Activated naive CD4-positive, alpha-beta T cell treated with anti-CD3 and anti-CD28 coated beads, Interleukin-2, amount 50 U/mL, for 16 hours (primary cell): ENCODE results near the gene GSC.
"Not testable (repeated sequence)": the region's sequence is repeated elsewhere in the genome, so short reads cannot be mapped to it uniquely, and the experiment has no call there.

Source experiments
- DNase-seq: peaks from one replicate; pipeline ENCODE4 v3.0.0-alpha.2; 2020

GSC gene

GRCh38 chr14:94738097-94738496 is 31.8 kb downstream of the GSC start:
- no peak for DNase-seq

- no peak for DNase-seq
Observed at GRCh38 chr14:94728950-94729349, 41.0 kb downstream of the GSC start.

- DNase-seq = not testable (repeated sequence)
Observed at GRCh38 chr14:94728440-94728839, 41.5 kb downstream of the GSC start.

GRCh38 chr14:94726649-94727048 is 43.3 kb downstream of the GSC start:
- DNase-seq = not testable (repeated sequence)

DNA sequence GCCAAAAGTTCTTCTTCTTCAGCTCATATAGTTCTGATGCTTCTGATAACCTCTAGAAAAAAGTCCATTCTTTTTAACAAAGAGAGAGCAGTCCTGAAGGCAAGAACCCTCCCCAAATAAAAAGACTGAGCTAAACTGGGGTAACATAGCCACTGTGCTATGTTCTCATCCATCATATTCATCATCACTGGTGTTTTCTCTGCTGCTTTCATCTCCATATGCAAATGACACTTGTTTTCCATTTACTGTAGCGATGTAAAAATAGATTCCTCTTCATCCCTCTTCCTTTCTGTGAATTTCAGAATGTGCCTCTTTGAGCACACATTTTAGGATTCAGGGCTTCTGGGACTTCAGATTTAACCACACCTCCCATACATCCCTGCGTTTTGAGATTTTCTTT is 44.9 kb downstream of the GSC start:
- DNase-seq = no peak

GRCh38 chr14:94722397-94722796 is 47.5 kb downstream of the GSC start:
- DNase-seq = no peak
